Measurements from ENCODE around the gene SUMF2.

DNA sequence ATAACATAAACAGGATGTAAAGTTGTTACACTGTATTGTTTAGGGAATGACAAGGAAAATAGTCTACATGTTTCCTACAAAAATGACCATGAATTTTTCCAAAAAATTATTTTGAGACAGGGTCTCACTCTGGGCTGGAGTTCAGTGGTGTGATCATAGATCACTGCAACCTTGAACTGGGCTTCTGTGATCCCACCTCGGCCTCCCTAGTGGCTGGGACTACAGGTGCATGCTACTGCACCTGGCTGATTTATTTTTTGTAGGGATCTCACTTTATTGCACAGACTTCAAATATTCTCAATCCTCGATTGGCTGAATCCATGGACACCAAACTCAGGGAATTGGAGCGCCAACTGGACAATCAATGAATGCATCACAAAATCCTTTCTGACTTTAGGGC is 35.6 kb downstream of the SUMF2 start:
- TF ChIP-seq EZH2 (IDR thresholded peaks at IDR 0.05; ENCODE audit: borderline replicate concordance, insufficient read depth, low read length, poor library complexity, severe bottlenecking) = no peak
- TF ChIP-seq, protein P1, sequence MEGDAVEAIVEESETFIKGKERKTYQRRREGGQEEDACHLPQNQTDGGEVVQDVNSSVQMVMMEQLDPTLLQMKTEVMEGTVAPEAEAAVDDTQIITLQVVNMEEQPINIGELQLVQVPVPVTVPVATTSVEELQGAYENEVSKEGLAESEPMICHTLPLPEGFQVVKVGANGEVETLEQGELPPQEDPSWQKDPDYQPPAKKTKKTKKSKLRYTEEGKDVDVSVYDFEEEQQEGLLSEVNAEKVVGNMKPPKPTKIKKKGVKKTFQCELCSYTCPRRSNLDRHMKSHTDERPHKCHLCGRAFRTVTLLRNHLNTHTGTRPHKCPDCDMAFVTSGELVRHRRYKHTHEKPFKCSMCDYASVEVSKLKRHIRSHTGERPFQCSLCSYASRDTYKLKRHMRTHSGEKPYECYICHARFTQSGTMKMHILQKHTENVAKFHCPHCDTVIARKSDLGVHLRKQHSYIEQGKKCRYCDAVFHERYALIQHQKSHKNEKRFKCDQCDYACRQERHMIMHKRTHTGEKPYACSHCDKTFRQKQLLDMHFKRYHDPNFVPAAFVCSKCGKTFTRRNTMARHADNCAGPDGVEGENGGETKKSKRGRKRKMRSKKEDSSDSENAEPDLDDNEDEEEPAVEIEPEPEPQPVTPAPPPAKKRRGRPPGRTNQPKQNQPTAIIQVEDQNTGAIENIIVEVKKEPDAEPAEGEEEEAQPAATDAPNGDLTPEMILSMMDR (IDR thresholded peaks at IDR 0.05; ENCODE audit: poor library complexity, severe bottlenecking) = no peak

Data from neural cell (in vitro differentiated cells).